NB4 (cell line): ENCODE data around the gene CHRNA3.

Experiments
- CTCF ChIP-seq: IDR thresholded peaks from one replicate; pipeline ENCODE4 v1.5.1; 2012; ENCODE audit warnings: low read depth, low read length
- MAX ChIP-seq: IDR thresholded peaks from 2 replicates; pipeline ENCODE4 v1.6.1; 2011; ENCODE audit warnings: low read depth, low read length
- MYC ChIP-seq: IDR thresholded peaks from 2 replicates; pipeline ENCODE4 v1.6.1; 2011; ENCODE audit warnings: low read depth, low read length
- POLR2A ChIP-seq: IDR thresholded peaks from 2 replicates; pipeline ENCODE4 v1.6.1; 2011; ENCODE audit warnings: mild to moderate bottlenecking; ENCODE audit not compliant: insufficient read length; ENCODE audit errors: extremely low read depth

GRCh38 chr15:78550815-78551214, 70.0 kb downstream of the CHRNA3 start:
- TF ChIP-seq CTCF (no peak), MYC (no peak), POLR2A (no peak), MAX (no peak)
